HG03457 (cell line): ENCODE results near the gene AKR1C8.
"Not testable (repeated sequence)": the region's sequence is repeated elsewhere in the genome, so short reads cannot be mapped to it uniquely, and the experiment has no call there.

Experiments used
- ATAC-seq: cut with Tn5 transposase; IDR thresholded peaks from one replicate; pipeline ENCODE4 v1.9.1; 2021; ENCODE audit warnings: moderate number of reproducible peaks; ENCODE audit not compliant: unreplicated experiment

The AKR1C8 gene

GRCh38 chr10:5168897-5169420 lies 16.0 kb downstream of the AKR1C8 start:
- no peak for ATAC-seq

GRCh38 chr10:5165738-5166137 lies 19.2 kb downstream of the AKR1C8 start:
- ATAC-seq, result no peak

- ATAC-seq, result no peak
Observed at GRCh38 chr10:5163487-5163886, 21.5 kb downstream of the AKR1C8 start.

- no peak for ATAC-seq
Observed at GRCh38 chr10:5159126-5159525, 25.8 kb downstream of the AKR1C8 start.

GRCh38 chr10:5157501-5157900 lies 27.4 kb downstream of the AKR1C8 start:
- no peak for ATAC-seq

GRCh38 chr10:5155951-5156350 lies 29.0 kb downstream of the AKR1C8 start:
- no peak for ATAC-seq

- ATAC-seq, result no peak
Observed at GRCh38 chr10:5151076-5151475, 33.9 kb downstream of the AKR1C8 start.

GRCh38 chr10:5148678-5149032 lies 36.3 kb downstream of the AKR1C8 start:
- no peak for ATAC-seq

- ATAC-seq, result no peak
Observed at GRCh38 chr10:5147981-5148677, 36.8 kb downstream of the AKR1C8 start.

- ATAC-seq, result no peak
Observed at GRCh38 chr10:5147255-5147980, 37.5 kb downstream of the AKR1C8 start.

GRCh38 chr10:5146920-5147254 lies 38.1 kb downstream of the AKR1C8 start:
- ATAC-seq, result no peak

GRCh38 chr10:5143137-5143536 lies 41.8 kb downstream of the AKR1C8 start:
- ATAC-seq, result no peak

- no peak for ATAC-seq
Observed at GRCh38 chr10:5142199-5142598, 42.8 kb downstream of the AKR1C8 start.

- not testable (repeated sequence) for ATAC-seq
Observed at GRCh38 chr10:5137699-5138098, 47.3 kb downstream of the AKR1C8 start.

GRCh38 chr10:5136468-5137087 lies 48.4 kb downstream of the AKR1C8 start:
- ATAC-seq, result no peak

GRCh38 chr10:5135581-5135980 lies 49.4 kb downstream of the AKR1C8 start:
- no peak for ATAC-seq

GRCh38 chr10:5125315-5126044 lies 59.5 kb downstream of the AKR1C8 start:
- no peak for ATAC-seq

GRCh38 chr10:5123886-5124285 lies 61.1 kb downstream of the AKR1C8 start:
- no peak for ATAC-seq

- ATAC-seq, result not testable (repeated sequence)
Observed at GRCh38 chr10:5119997-5120396, 65.0 kb downstream of the AKR1C8 start.

- ATAC-seq, result no peak
Observed at GRCh38 chr10:5117026-5117425, 67.9 kb downstream of the AKR1C8 start.

GRCh38 chr10:5116621-5117020 lies 68.3 kb downstream of the AKR1C8 start:
- no peak for ATAC-seq
